ENCODE measurements around the gene HMG20A.
"Not testable (repeated sequence)": the region's sequence is repeated elsewhere in the genome, so short reads cannot be mapped to it uniquely, and the experiment has no call there.

Gene HMG20A

GRCh38 chr15:77420610-77421369, at the start of gene HMG20A:
TSS of gene HMG20A (plus strand) at chr15:77420888. CDS start at chr15:77458408, 37,520 bp downstream.
- no peak for DNase-seq (ENCODE audit: low read depth)

GRCh38 chr15:77371850-77372563, 48.7 kb upstream of the HMG20A start:
- DNase-seq (ENCODE audit: low read depth), result no peak

GRCh38 chr15:77373441-77373840, 47.2 kb upstream of the HMG20A start:
- DNase-seq (ENCODE audit: low read depth), result no peak

- no peak for DNase-seq (ENCODE audit: low read depth)
Measured at GRCh38 chr15:77375133-77375532, 45.6 kb upstream of the HMG20A start.

- no peak for DNase-seq (ENCODE audit: low read depth)
Measured at GRCh38 chr15:77376770-77377169, 43.9 kb upstream of the HMG20A start.

- DNase-seq (ENCODE audit: low read depth), result no peak
Measured at GRCh38 chr15:77380033-77380432, 40.7 kb upstream of the HMG20A start.

GRCh38 chr15:77384086-77384485, 36.6 kb upstream of the HMG20A start:
- DNase-seq (ENCODE audit: low read depth), result no peak

GRCh38 chr15:77384589-77385359, 35.9 kb upstream of the HMG20A start:
- DNase-seq (ENCODE audit: low read depth), result no peak

- no peak for DNase-seq (ENCODE audit: low read depth)
Measured at GRCh38 chr15:77386626-77387025, 34.1 kb upstream of the HMG20A start.

- DNase-seq (ENCODE audit: low read depth), result no peak
Measured at GRCh38 chr15:77387365-77388105, 33.2 kb upstream of the HMG20A start.

GRCh38 chr15:77391372-77391951, 29.2 kb upstream of the HMG20A start:
- no peak for DNase-seq (ENCODE audit: low read depth)

- DNase-seq (ENCODE audit: low read depth), result no peak
Measured at GRCh38 chr15:77392762-77393470, 27.8 kb upstream of the HMG20A start.

GRCh38 chr15:77393471-77393840, 27.2 kb upstream of the HMG20A start:
- DNase-seq (ENCODE audit: low read depth), result no peak

GRCh38 chr15:77395013-77395774, 25.5 kb upstream of the HMG20A start:
- DNase-seq (ENCODE audit: low read depth), result no peak

- no peak for DNase-seq (ENCODE audit: low read depth)
Measured at GRCh38 chr15:77396692-77397091, 24.0 kb upstream of the HMG20A start.

- no peak for DNase-seq (ENCODE audit: low read depth)
Measured at GRCh38 chr15:77398927-77399326, 21.8 kb upstream of the HMG20A start.

GRCh38 chr15:77400258-77400657, 20.4 kb upstream of the HMG20A start:
- DNase-seq (ENCODE audit: low read depth), result no peak

GRCh38 chr15:77402740-77403379, 17.8 kb upstream of the HMG20A start:
- DNase-seq (ENCODE audit: low read depth), result peak; percentile 49

GRCh38 chr15:77406173-77406759, 14.4 kb upstream of the HMG20A start:
- DNase-seq (ENCODE audit: low read depth), result not testable (repeated sequence)

Data from non-pigmented ciliary epithelial cell (primary cell).